HEK293 (cell line): ENCODE measurements around the gene FADS1.

Source experiments
- CTCF ChIA-PET: fragments of 350-600 bp; formaldehyde crosslinking; extraction: SDS; loops from one replicate; lab custom pipeline; 2021; ENCODE audit warnings: antibody characterized with exemption; lab: Yijun Ruan, JAX
- POLR2A ChIA-PET: fragments of 300-600 bp; formaldehyde crosslinking; extraction: SDS; loops from one replicate; lab custom pipeline; 2020; ENCODE audit warnings: antibody characterized with exemption, inconsistent platforms; lab: Yijun Ruan, JAX
- H3K27ac ChIP-seq: fragments of 200-500 bp; sonication (Bioruptor generic); 2 replicates; pipeline ENCODE4 v1.5.1; 2014; ENCODE audit warnings: low read depth, low read length, control low read depth, inconsistent platforms; ENCODE audit errors: extremely low read depth
- H3K36me3 ChIP-seq, 2 experiments: fragments of 200-500 bp in 1 of 2; sonication (Bioruptor generic) in 1 of 2; 1 replicate in 1 of 2; 2 replicates in 1 of 2; pipeline ENCODE4 v1.5.1; 2014 to 2017; ENCODE audit warnings: inconsistent platforms in 2 of 2, low read length in 2 of 2; ENCODE audit not compliant: control insufficient read depth in 2 of 2, insufficient read depth in 1 of 2
- H3K4me1 ChIP-seq: fragments of 200-500 bp; sonication (Bioruptor generic); 2 replicates; pipeline ENCODE4 v1.5.1; 2014; ENCODE audit warnings: mild to moderate bottlenecking, low read length, inconsistent platforms; ENCODE audit not compliant: control insufficient read depth, insufficient read depth
- H3K4me3 ChIP-seq: 2 replicates; pipeline ENCODE4 v1.5.1; 2011; ENCODE audit warnings: low read depth, mild to moderate bottlenecking, control low read depth, low read length, moderate library complexity
- H3K9me3 ChIP-seq: fragments of 200-500 bp; sonication (Bioruptor generic); 2 replicates; pipeline ENCODE4 v1.5.1; 2014; ENCODE audit warnings: low read depth, low read length, inconsistent platforms; ENCODE audit not compliant: control insufficient read depth, insufficient read depth
- PRDM4 ChIP-seq: fragments of 450-650 bp; formaldehyde crosslinking; IDR thresholded peaks from 2 replicates; pipeline ENCODE4 v1.5.1; 2017; ENCODE audit warnings: missing biosample characterization, missing genetic modification characterization
- RBAK ChIP-seq: fragments of 450-650 bp; formaldehyde crosslinking; IDR thresholded peaks from 2 replicates; pipeline ENCODE4 v1.5.1; 2016; ENCODE audit warnings: missing biosample characterization, missing genetic modification characterization
- REPIN1 ChIP-seq: fragments of 450-650 bp; formaldehyde crosslinking; IDR thresholded peaks from 2 replicates; pipeline ENCODE4 v1.5.1; 2017; ENCODE audit warnings: missing biosample characterization, missing genetic modification characterization, low read depth
- TSHZ1 ChIP-seq: fragments of 450-650 bp; formaldehyde crosslinking; IDR thresholded peaks from 2 replicates; pipeline ENCODE4 v1.5.1; 2016; ENCODE audit warnings: missing biosample characterization, missing genetic modification characterization, borderline replicate concordance
- YY1 ChIP-seq: fragments of 450-650 bp; formaldehyde crosslinking; IDR thresholded peaks from 2 replicates; pipeline ENCODE4 v1.5.1; 2018; ENCODE audit warnings: missing biosample characterization, missing genetic modification characterization
- ZBTB7A ChIP-seq: fragments of 450-650 bp; formaldehyde crosslinking; IDR thresholded peaks from 2 replicates; pipeline ENCODE4 v1.5.1; 2016; ENCODE audit warnings: low read depth, missing biosample characterization, missing genetic modification characterization
- ZNF174 ChIP-seq: fragments of 450-650 bp; formaldehyde crosslinking; IDR thresholded peaks from 2 replicates; pipeline ENCODE4 v1.5.0; 2017; ENCODE audit warnings: missing biosample characterization, mild to moderate bottlenecking, missing genetic modification characterization
- ZNF211 ChIP-seq: fragments of 450-650 bp; formaldehyde crosslinking; IDR thresholded peaks from 2 replicates; pipeline ENCODE4 v1.5.1; 2016; ENCODE audit warnings: low read depth, missing biosample characterization, missing genetic modification characterization
- ZNF248 ChIP-seq: fragments of 450-650 bp; formaldehyde crosslinking; IDR thresholded peaks from 2 replicates; pipeline ENCODE4 v1.5.1; 2017; ENCODE audit warnings: missing biosample characterization, missing genetic modification characterization
- ZNF513 ChIP-seq: fragments of 450-650 bp; IDR thresholded peaks from 2 replicates; pipeline ENCODE4 v1.5.1; 2018; ENCODE audit warnings: missing biosample characterization, missing genetic modification characterization
- ZNF521 ChIP-seq: fragments of 450-650 bp; formaldehyde crosslinking; IDR thresholded peaks from 2 replicates; pipeline ENCODE4 v1.5.1; 2017; ENCODE audit warnings: missing biosample characterization, mild to moderate bottlenecking, missing genetic modification characterization
- ZNF530 ChIP-seq: fragments of 450-650 bp; formaldehyde crosslinking; IDR thresholded peaks from 2 replicates; pipeline ENCODE4 v1.5.1; 2016; ENCODE audit warnings: low read depth, missing biosample characterization, missing genetic modification characterization
- ZNF544 ChIP-seq: fragments of 450-650 bp; formaldehyde crosslinking; IDR thresholded peaks from 2 replicates; pipeline ENCODE4 v1.5.0; 2017; ENCODE audit warnings: missing biosample characterization, missing genetic modification characterization
- ZNF555 ChIP-seq: fragments of 450-650 bp; formaldehyde crosslinking; conservative IDR thresholded peaks from 2 replicates; pipeline ENCODE4 v1.5.1; 2017; ENCODE audit warnings: missing biosample characterization, mild to moderate bottlenecking, missing genetic modification characterization, inconsistent platforms
- ZNF580 ChIP-seq: fragments of 450-650 bp; formaldehyde crosslinking; IDR thresholded peaks from 2 replicates; pipeline ENCODE4 v1.5.1; 2016; ENCODE audit warnings: missing biosample characterization, missing genetic modification characterization
- ZNF624 ChIP-seq: fragments of 450-650 bp; formaldehyde crosslinking; IDR thresholded peaks from 2 replicates; pipeline ENCODE4 v1.5.1; 2017; ENCODE audit warnings: missing biosample characterization, missing genetic modification characterization
- ZNF664 ChIP-seq: fragments of 450-650 bp; formaldehyde crosslinking; IDR thresholded peaks from 2 replicates; pipeline ENCODE4 v1.5.1; 2016; ENCODE audit warnings: missing biosample characterization, missing genetic modification characterization
- ZNF701 ChIP-seq: fragments of 450-650 bp; formaldehyde crosslinking; IDR thresholded peaks from 2 replicates; pipeline ENCODE4 v1.5.1; 2016; ENCODE audit warnings: missing biosample characterization, missing genetic modification characterization
- ZNF776 ChIP-seq: fragments of 450-650 bp; formaldehyde crosslinking; IDR thresholded peaks from 2 replicates; pipeline ENCODE4 v1.5.0; 2017; ENCODE audit warnings: missing biosample characterization, missing genetic modification characterization, borderline replicate concordance
- ZNF785 ChIP-seq: fragments of 450-650 bp; formaldehyde crosslinking; IDR thresholded peaks from 2 replicates; pipeline ENCODE4 v1.5.1; 2016; ENCODE audit warnings: missing biosample characterization, missing genetic modification characterization
- ZNF843 ChIP-seq: fragments of 450-650 bp; formaldehyde crosslinking; IDR thresholded peaks from 2 replicates; pipeline ENCODE4 v1.5.1; 2016; ENCODE audit warnings: missing biosample characterization, missing genetic modification characterization
- TF ChIP-seq, protein P1 (sequence below): fragments of 450-650 bp; formaldehyde crosslinking; IDR thresholded peaks from 2 replicates; pipeline ENCODE4 v1.5.1; 2017; ENCODE audit warnings: missing biosample characterization, missing genetic modification characterization

Gene FADS1

DNA sequence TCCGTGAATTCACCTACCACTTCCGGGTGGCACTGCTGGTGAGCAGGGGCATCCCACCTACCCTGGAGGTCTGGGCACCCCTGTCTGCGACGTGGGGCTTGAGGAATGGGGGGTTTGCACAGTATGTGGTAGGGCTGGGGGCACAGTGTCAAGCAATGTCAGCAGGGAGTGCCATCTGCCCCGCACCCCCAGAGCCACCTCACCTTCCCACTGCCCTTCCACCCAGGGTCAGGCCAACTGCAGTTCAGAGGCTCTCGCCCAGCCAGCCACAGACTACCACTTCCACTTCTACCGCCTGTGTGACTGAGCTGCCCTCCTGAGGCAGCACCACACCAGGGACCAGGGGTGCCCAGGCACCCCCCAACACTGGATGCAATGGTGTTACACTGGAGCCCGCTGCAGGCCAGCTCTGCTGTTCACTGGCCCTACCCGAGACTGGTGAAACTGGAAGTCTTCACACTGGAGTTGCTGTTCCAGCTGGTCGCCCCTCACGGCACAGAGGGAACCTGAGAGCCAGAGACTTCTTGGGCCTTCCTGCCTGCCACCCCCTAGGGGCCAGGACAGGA is 30.9 kb downstream of the FADS1 start:
- Histone ChIP-seq H3K4me1 (no peaks in the 10 kb centered on the region), H3K9me3 (no peaks in the 10 kb centered on the region), H3K27ac (no peak overlapping the region), H3K36me3 (peaks cover 0 to 84% of the 10 kb centered on the region in 2 experiments; a peak in 1 of 3 replicates), H3K4me3 (no peak overlapping the region)
- ChIA-PET POLR2A (no interaction called here), CTCF (interaction anchor here (0.6 to 9.0 kb wide), 5 partner anchors 12 to 414 kb away, joined by 3 to 118 read pairs (median 4); no protein-coding TSS in a partner anchor)
- TF ChIP-seq ZBTB7A, result no peak
- TF ChIP-seq ZNF211 (tag by site-specific recombination), result no peak
- TF ChIP-seq ZNF513 (tag by site-specific recombination), result no peak
- TF ChIP-seq ZNF843 (tag by site-specific recombination), result no peak
- no peak for TF ChIP-seq ZNF521 (tag by site-specific recombination)
- no peak for TF ChIP-seq TSHZ1 (tag by site-specific recombination)

DNA sequence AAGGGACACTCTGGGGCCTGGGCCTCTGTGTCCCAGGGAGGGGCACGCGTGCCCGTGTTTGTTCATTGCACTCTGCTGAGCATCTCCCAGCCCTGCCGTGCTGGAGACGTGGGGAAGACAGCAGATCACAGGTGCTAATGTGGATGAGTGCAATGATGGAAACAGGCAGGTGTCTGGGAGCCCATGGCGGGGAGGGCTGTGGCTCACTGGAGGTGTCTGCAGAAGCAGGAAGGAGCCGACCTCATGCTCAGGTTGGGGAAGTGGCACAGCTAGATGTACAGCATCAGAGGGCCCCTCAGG is 32.3 kb downstream of the FADS1 start:
- POLR2A ChIA-PET, result no interaction called here
- CTCF ChIA-PET, result no interaction called here
- TF ChIP-seq ZNF544 (tag by site-specific recombination), result no peak
- TF ChIP-seq ZNF624, result no peak
- TF ChIP-seq YY1 (tag by site-specific recombination), result no peak
- TF ChIP-seq ZNF785 (tag by site-specific recombination), result no peak
- TF ChIP-seq ZNF664 (tag by site-specific recombination), result no peak
- no peak for TF ChIP-seq PRDM4 (tag by site-specific recombination)
- no peak for TF ChIP-seq ZNF776
- TF ChIP-seq, protein P1, sequence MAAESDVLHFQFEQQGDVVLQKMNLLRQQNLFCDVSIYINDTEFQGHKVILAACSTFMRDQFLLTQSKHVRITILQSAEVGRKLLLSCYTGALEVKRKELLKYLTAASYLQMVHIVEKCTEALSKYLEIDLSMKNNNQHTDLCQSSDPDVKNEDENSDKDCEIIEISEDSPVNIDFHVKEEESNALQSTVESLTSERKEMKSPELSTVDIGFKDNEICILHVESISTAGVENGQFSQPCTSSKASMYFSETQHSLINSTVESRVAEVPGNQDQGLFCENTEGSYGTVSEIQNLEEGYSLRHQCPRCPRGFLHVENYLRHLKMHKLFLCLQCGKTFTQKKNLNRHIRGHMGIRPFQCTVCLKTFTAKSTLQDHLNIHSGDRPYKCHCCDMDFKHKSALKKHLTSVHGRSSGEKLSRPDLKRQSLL, result no peak
- TF ChIP-seq ZNF701, result no peak
- TF ChIP-seq ZNF580 (tag by site-specific recombination), result no peak
- TF ChIP-seq RBAK (tag by site-specific recombination), result no peak
- no peak for TF ChIP-seq ZNF174
- no peak for TF ChIP-seq ZNF555 (tag by site-specific recombination)
- TF ChIP-seq ZNF530, result no peak
- TF ChIP-seq ZNF248 (tag by site-specific recombination), result no peak
- no peak for TF ChIP-seq REPIN1 (tag by site-specific recombination)

More for the DNA sequence above, 32.3 kb downstream of the FADS1 start:
- no peak overlapping the region for H3K27ac ChIP-seq
- no peaks in the 10 kb centered on the region for H3K4me1 ChIP-seq
- no peaks in the 10 kb centered on the region for H3K9me3 ChIP-seq
- H3K36me3 ChIP-seq, result peaks cover 0 to 71% of the 10 kb centered on the region in 2 experiments; a peak in 1 of 3 replicates
- H3K4me3 ChIP-seq, result no peak overlapping the region
